DND-41 (cell line): Measurements from ENCODE around the gene UST.
A peak's percentile ranks its signal among the peaks of the same experiment; 100 is the strongest.
"Not testable (repeated sequence)": the region's sequence is repeated elsewhere in the genome, so short reads cannot be mapped to it uniquely, and the experiment has no call there.

Experiments
- ATAC-seq: fragments of 200-7000 bp; cut with Tn5 transposase; 3 replicates; pipeline ENCODE4 v1.9.1; 2021; ENCODE audit warnings: low read depth; ENCODE audit not compliant: insufficient read depth
- DNase-seq: peaks from one replicate; pipeline ENCODE4 v3.0.0-alpha.2; 2020
- H2AFZ ChIP-seq: 2 replicates; pipeline ENCODE4 v1.6.0; 2012; ENCODE audit warnings: low read depth, low read length
- H3K27ac ChIP-seq: 2 replicates; pipeline ENCODE4 v1.5.1; 2012; ENCODE audit warnings: low read length, inconsistent platforms
- H3K27me3 ChIP-seq: fragments of 200-600 bp; sonication (generic); 2 replicates; pipeline ENCODE4 v1.6.0; 2012; ENCODE audit warnings: low read length, mild to moderate bottlenecking, inconsistent platforms; ENCODE audit not compliant: insufficient read depth, poor library complexity
- H3K36me3 ChIP-seq: 2 replicates; pipeline ENCODE4 v1.5.1; 2012; ENCODE audit warnings: low read length, inconsistent platforms; ENCODE audit not compliant: insufficient read depth
- H3K4me1 ChIP-seq: 2 replicates; pipeline ENCODE4 v1.5.1; 2012; ENCODE audit warnings: mild to moderate bottlenecking, low read length; ENCODE audit not compliant: insufficient read depth
- H3K4me2 ChIP-seq: 2 replicates; pipeline ENCODE4 v1.6.0; 2012; ENCODE audit warnings: mild to moderate bottlenecking, moderate library complexity, low read length, inconsistent platforms; ENCODE audit not compliant: insufficient read depth
- H3K4me3 ChIP-seq, 2 experiments: fragments of 200-600 bp in 1 of 2; shearing (Covaris generic) in 1 of 2; 2 replicates each; pipeline ENCODE4 v1.5.1; 2012 to 2016; ENCODE audit warnings: inconsistent platforms in 2 of 2, low read length in 2 of 2, mild to moderate bottlenecking in 2 of 2, low read depth in 1 of 2, moderate library complexity in 1 of 2
- H3K79me2 ChIP-seq: 2 replicates; pipeline ENCODE4 v1.6.0; 2012; ENCODE audit warnings: low read length, inconsistent platforms; ENCODE audit not compliant: insufficient read depth
- H3K9ac ChIP-seq: 2 replicates; pipeline ENCODE4 v1.6.0; 2012; ENCODE audit warnings: low read depth, mild to moderate bottlenecking, inconsistent platforms, low read length, moderate library complexity
- H3K9me3 ChIP-seq: 2 replicates; pipeline ENCODE4 v1.5.1; 2012; ENCODE audit warnings: low read length, moderate library complexity, mild to moderate bottlenecking, inconsistent platforms; ENCODE audit not compliant: insufficient read depth, severe bottlenecking
- H4K20me1 ChIP-seq: 2 replicates; pipeline ENCODE4 v1.6.0; 2012; ENCODE audit warnings: low read length; ENCODE audit not compliant: insufficient read depth
- EZH2 ChIP-seq: IDR thresholded peaks from 3 replicates; pipeline ENCODE4 v1.6.1; 2012; ENCODE audit warnings: borderline replicate concordance, low read depth, mild to moderate bottlenecking, moderate library complexity, low read length, inconsistent platforms; ENCODE audit not compliant: severe bottlenecking
- TF ChIP-seq, protein P1 (sequence below): IDR thresholded peaks from 2 replicates; pipeline ENCODE4 v1.5.1; 2012; ENCODE audit warnings: borderline replicate concordance, low read length, moderate library complexity, mild to moderate bottlenecking; ENCODE audit not compliant: poor library complexity, severe bottlenecking; ENCODE audit errors: extremely low read depth

Gene UST

DNA sequence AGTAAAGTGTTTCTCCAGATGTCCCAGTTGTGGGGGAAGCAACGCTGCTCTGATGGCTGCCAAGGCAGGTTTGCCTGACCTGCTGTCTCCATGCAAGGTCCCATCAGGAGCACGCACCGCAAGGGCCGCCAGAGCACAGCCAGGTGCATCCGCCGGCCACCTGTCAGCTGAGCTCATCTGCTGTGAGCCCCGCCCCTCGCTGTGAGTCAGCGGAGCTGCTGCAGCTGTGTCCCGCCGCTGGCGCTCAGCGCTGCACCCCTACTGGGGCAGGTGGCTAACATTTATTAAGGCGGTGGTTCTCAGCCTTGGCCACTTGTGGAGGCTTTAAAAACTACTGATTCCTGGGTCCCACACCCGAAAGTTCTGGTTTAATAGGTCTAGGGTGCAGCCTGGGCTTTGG is 225.7 kb downstream of the UST start:
- TF ChIP-seq, protein P1, sequence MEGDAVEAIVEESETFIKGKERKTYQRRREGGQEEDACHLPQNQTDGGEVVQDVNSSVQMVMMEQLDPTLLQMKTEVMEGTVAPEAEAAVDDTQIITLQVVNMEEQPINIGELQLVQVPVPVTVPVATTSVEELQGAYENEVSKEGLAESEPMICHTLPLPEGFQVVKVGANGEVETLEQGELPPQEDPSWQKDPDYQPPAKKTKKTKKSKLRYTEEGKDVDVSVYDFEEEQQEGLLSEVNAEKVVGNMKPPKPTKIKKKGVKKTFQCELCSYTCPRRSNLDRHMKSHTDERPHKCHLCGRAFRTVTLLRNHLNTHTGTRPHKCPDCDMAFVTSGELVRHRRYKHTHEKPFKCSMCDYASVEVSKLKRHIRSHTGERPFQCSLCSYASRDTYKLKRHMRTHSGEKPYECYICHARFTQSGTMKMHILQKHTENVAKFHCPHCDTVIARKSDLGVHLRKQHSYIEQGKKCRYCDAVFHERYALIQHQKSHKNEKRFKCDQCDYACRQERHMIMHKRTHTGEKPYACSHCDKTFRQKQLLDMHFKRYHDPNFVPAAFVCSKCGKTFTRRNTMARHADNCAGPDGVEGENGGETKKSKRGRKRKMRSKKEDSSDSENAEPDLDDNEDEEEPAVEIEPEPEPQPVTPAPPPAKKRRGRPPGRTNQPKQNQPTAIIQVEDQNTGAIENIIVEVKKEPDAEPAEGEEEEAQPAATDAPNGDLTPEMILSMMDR: no peak
- no peak for TF ChIP-seq EZH2
- Histone ChIP-seq H3K27ac (no peak overlapping the region), H3K9me3 (no peaks in the 10 kb centered on the region), H3K27me3 (no peaks in the 10 kb centered on the region), H4K20me1 (no peaks in the 10 kb centered on the region), H3K9ac (no peak overlapping the region), H3K4me3 (no peak overlapping the region), H3K4me1 (no peaks in the 10 kb centered on the region), H3K79me2 (no peaks in the 10 kb centered on the region), H3K36me3 (no peaks in the 10 kb centered on the region), H2AFZ (no peak overlapping the region), H3K4me2 (no peak overlapping the region)
- 0 out of 3 replicates have a peak, but pooled peaks have one; percentile 37 for ATAC-seq
- DNase-seq: peak; percentile 18

DNA sequence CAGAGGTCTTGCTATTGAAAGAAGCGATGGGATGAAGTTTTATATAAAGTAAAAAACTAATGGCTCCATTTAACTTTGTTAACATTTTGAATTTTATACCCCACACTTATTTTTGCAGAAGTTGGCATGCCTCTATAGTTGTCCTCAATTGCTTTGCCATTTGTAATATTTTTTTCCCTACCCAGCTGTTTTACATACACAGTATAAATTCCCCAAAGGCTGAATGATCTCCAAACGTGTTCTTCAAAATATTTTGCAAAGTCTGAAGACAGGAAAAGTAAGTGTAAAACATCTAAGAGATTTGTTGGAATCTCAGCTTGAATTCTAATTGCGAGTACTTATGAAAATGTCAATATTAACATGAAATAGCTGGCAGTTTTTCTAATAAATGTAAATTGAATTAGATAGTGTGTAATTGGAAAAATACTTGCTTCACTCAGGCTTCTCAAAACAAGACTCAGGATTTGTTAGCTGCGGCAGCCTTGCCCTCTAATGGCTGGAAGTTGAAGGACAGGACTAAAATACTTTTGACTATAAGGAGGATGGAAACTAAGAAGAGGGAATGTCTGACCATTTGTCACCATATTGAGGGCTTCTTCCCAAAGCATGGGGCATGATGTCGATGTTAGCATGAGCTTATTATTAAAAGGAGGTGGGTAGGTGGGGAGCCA is 226.8 kb downstream of the UST start:
- Histone ChIP-seq H3K4me3 (no peak overlapping the region), H3K4me1 (no peaks in the 10 kb centered on the region), H3K79me2 (no peaks in the 10 kb centered on the region), H3K4me2 (no peak overlapping the region), H3K36me3 (no peaks in the 10 kb centered on the region), H3K9me3 (no peaks in the 10 kb centered on the region), H3K27ac (no peak overlapping the region), H3K27me3 (no peaks in the 10 kb centered on the region), H2AFZ (no peak overlapping the region), H3K9ac (no peak overlapping the region), H4K20me1 (no peaks in the 10 kb centered on the region)
- TF ChIP-seq EZH2: no peak
- TF ChIP-seq, protein P1: peak; percentile 38
- ATAC-seq (no peak), DNase-seq (no peak)

DNA sequence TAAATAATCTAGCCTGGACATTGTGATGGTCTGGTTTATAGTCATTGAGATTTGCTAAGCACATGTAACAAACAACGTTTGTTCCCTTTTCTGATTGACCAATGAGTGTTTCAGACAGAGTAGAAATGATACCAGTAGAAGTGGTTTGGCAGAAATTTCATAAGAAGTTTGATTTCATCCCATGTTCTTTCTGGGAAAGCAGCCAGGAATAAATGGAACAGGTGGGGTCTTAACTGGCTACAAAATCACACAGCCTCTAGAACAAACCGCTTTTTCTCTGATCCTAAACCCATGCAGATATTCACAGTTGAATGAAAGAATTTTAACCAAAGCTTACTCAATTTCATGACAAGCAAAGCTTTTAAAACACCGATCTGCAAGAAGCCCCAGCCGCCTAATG is 227.5 kb downstream of the UST start:
- H3K9me3 ChIP-seq: no peaks in the 10 kb centered on the region
- no peaks in the 10 kb centered on the region for H3K36me3 ChIP-seq
- H2AFZ ChIP-seq: no peak overlapping the region
- no peak overlapping the region for H3K4me2 ChIP-seq
- no peaks in the 10 kb centered on the region for H3K79me2 ChIP-seq
- TF ChIP-seq, protein P1: no peak
- TF ChIP-seq EZH2: no peak
- H3K27me3 ChIP-seq: no peaks in the 10 kb centered on the region
- DNase-seq: no peak
- no peaks in the 10 kb centered on the region for H4K20me1 ChIP-seq
- H3K4me1 ChIP-seq: no peaks in the 10 kb centered on the region
- no peak for ATAC-seq
- no peak overlapping the region for H3K27ac ChIP-seq
- H3K9ac ChIP-seq: no peak overlapping the region
- H3K4me3 ChIP-seq: no peak overlapping the region

DNA sequence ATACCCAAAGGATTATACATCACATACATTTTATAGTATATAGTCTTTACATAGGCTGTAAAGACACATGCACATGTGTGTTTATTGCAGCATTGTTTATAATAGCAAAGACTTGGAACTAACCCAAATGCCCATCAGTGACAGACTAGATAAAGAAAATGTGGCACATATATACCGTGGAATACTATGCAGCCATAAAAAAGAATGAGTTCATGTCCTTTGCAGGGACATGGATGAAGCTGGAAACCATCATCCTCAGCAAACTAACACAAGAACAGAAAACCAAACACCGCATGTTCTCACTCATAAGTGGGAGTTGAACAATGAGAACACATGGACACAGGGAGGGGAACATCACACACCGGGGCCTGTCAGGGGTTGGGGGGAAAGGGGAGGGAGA is 231.5 kb downstream of the UST start:
- not testable (repeated sequence) for DNase-seq, H3K36me3 ChIP-seq, H3K4me3 ChIP-seq, H3K27me3 ChIP-seq, H3K79me2 ChIP-seq, H3K4me2 ChIP-seq, H2AFZ ChIP-seq, H3K9me3 ChIP-seq, H3K4me1 ChIP-seq, H4K20me1 ChIP-seq, ATAC-seq, H3K27ac ChIP-seq, H3K9ac ChIP-seq
